Measurements from ENCODE around the gene ZFP57.
"Not testable (repeated sequence)": the region's sequence is repeated elsewhere in the genome, so short reads cannot be mapped to it uniquely, and the experiment has no call there.

ZFP57 gene

GRCh38 chr6:29696147-29697125, 15.5 kb upstream of the ZFP57 start:
- DNase-seq (ENCODE audit: low spot score): no peak

GRCh38 chr6:29694637-29695036, 13.7 kb upstream of the ZFP57 start:
- no peak for DNase-seq (ENCODE audit: low spot score)

- no peak for DNase-seq (ENCODE audit: low spot score)
Observed at GRCh38 chr6:29685718-29686326, 4.9 kb upstream of the ZFP57 start.

GRCh38 chr6:29681811-29682210, 859 bp upstream of the ZFP57 start:
- DNase-seq (ENCODE audit: low spot score): no peak

GRCh38 chr6:29680416-29680815, 536 bp downstream of the ZFP57 start:
- DNase-seq (ENCODE audit: low spot score): no peak

- DNase-seq (ENCODE audit: low spot score): no peak
Observed at GRCh38 chr6:29679962-29680361, 990 bp downstream of the ZFP57 start.

GRCh38 chr6:29678114-29678513, 2.8 kb downstream of the ZFP57 start:
- DNase-seq (ENCODE audit: low spot score): no peak

- DNase-seq (ENCODE audit: low spot score): no peak
Observed at GRCh38 chr6:29676981-29677601, 3.9 kb downstream of the ZFP57 start.

- no peak for DNase-seq (ENCODE audit: low spot score)
Observed at GRCh38 chr6:29675561-29675960, 5.4 kb downstream of the ZFP57 start.

GRCh38 chr6:29674008-29674407, 6.9 kb downstream of the ZFP57 start:
- no peak for DNase-seq (ENCODE audit: low spot score)

- no peak for DNase-seq (ENCODE audit: low spot score)
Observed at GRCh38 chr6:29673161-29673560, 7.8 kb downstream of the ZFP57 start.

- DNase-seq (ENCODE audit: low spot score): not testable (repeated sequence)
Observed at GRCh38 chr6:29672116-29672515, 8.8 kb downstream of the ZFP57 start.

- no peak for DNase-seq (ENCODE audit: low spot score)
Observed at GRCh38 chr6:29671026-29671425, 9.9 kb downstream of the ZFP57 start.

- DNase-seq (ENCODE audit: low spot score): no peak
Observed at GRCh38 chr6:29667158-29667557, 13.8 kb downstream of the ZFP57 start.

GRCh38 chr6:29666826-29667130, 14.2 kb downstream of the ZFP57 start:
- DNase-seq (ENCODE audit: low spot score): no peak

GRCh38 chr6:29665942-29666825, 14.8 kb downstream of the ZFP57 start:
- DNase-seq (ENCODE audit: low spot score): no peak

GRCh38 chr6:29663300-29664042, 17.5 kb downstream of the ZFP57 start:
- DNase-seq (ENCODE audit: low spot score): no peak

- not testable (repeated sequence) for DNase-seq (ENCODE audit: low spot score)
Observed at GRCh38 chr6:29661502-29662141, 19.3 kb downstream of the ZFP57 start.

GRCh38 chr6:29661071-29661470, 19.9 kb downstream of the ZFP57 start:
- no peak for DNase-seq (ENCODE audit: low spot score)

GRCh38 chr6:29656798-29657197, 24.2 kb downstream of the ZFP57 start, which contains the start of gene MOG:
MOG (plus strand) TSS chr6:29657092; CDS start chr6:29657210, 118 bp downstream.
- DNase-seq (ENCODE audit: low spot score): no peak

- DNase-seq (ENCODE audit: low spot score): no peak
Observed at GRCh38 chr6:29656157-29656556, 24.8 kb downstream of the ZFP57 start.

Data from CD4-positive, alpha-beta T cell treated with Interleukin-2 at 100 ng/mL for 4 hours (primary cell).